Measurements from ENCODE around the gene SLCO3A1. TPM values are rescaled to one million over a fixed set of nuclear protein-coding genes. Genes with fewer than 3 reads are reported as not detected.

Gene SLCO3A1
- total RNA-seq, 1 experiment from 2014 or later, result 5.1 TPM

DNA sequence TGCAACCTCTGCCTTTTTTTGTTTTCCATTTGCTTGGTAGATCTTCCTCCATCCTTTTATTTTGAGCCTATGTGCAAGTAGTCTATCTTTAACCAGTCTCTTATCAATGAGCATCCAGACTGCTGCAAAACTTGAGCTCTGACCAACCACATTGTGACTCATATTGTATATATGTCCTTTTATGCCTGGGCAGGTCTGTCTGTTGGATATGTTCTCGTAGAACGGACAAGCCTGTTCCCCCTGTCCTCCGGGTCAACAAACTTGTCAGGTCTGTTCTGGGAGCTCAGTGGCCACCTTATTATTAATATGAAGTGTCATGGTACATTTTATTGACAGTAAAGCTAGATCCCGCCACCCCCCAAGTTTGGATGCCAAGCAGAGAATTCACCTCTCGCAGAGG is 287.3 kb downstream of the SLCO3A1 start:
- Histone ChIP-seq H3K36me3 (ENCODE audit: control insufficient read depth in 1 of 2, insufficient read depth in 2 of 2, low read length in 2 of 2) (no peaks in the 10 kb centered on the region), H3K4me2 (ENCODE audit: low read length) (no peak overlapping the region), H3K4me3 (replicated peaks in 1 of 2; ENCODE audit: low read depth in 1 of 2, low read length in 2 of 2) (no peak overlapping the region), H3K27me3 (ENCODE audit: insufficient read depth, low read length) (no peaks in the 10 kb centered on the region), H3K27ac (ENCODE audit: low read depth, low read length) (no peak overlapping the region), H3K79me2 (ENCODE audit: insufficient read depth, low read length) (no peaks in the 10 kb centered on the region), H3K9ac (ENCODE audit: low read length) (no peak overlapping the region), H3K9me2 (ENCODE audit: insufficient read depth) (no peaks in the 10 kb centered on the region), H2AFZ (ENCODE audit: low read depth, low read length, poor library complexity, severe bottlenecking) (no peak overlapping the region), H3K4me1 (ENCODE audit: control insufficient read depth in 1 of 2, insufficient read depth in 2 of 2, low read length in 2 of 2) (no peaks in the 10 kb centered on the region), H3K9me3 (ENCODE audit: control insufficient read depth in 1 of 2, insufficient read depth in 1 of 2, low read depth in 1 of 2, low read length in 2 of 2) (no peaks in the 10 kb centered on the region), H4K20me1 (ENCODE audit: insufficient read depth) (no peaks in the 10 kb centered on the region)
- DNase-seq (ENCODE audit: low read depth, low spot score) (no peak), ATAC-seq (no peak)
- ChIA-PET POLR2A (no interaction called here), RAD21 (ENCODE audit: low non-redundant PET in 1 of 2, low total read pairs in 2 of 2, uncharacterized antibody in 2 of 2, unreplicated experiment in 2 of 2) (no interaction called here), CTCF (no interaction called here)
- intact Hi-C loops (cut with micrococcal nuclease), result no loop called here
- TF ChIP-seq EZH2 (IDR thresholded peaks at IDR 0.05) (no peak), JUND (IDR thresholded peaks at IDR 0.05) (no peak), EZH2phosphoT487 (IDR thresholded peaks at IDR 0.05; ENCODE audit: borderline replicate concordance) (no peak)
- no TSS peak for BruUV-seq (replicated peaks)

DNA sequence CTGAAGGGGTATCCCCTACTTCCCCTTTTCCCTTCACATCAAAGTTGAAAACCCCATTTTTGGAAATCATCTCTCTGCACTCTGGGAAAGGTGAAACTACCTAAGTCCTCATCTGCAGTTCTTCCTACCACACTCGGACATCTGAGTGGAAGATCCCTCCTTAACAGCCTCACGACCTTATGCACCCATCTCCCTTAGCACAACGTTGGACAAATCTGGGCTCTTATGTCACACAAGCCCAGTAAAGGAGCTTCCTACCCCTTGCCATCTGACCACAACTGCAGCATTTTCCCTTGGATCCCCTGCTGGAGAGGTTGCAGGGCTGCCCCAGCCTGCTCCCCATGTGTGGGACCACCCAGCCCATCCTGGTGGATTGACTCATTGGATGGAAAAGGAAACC is 288.1 kb downstream of the SLCO3A1 start:
- H3K9me2 ChIP-seq (ENCODE audit: insufficient read depth), result no peaks in the 10 kb centered on the region
- intact Hi-C loops (cut with micrococcal nuclease), result no loop called here
- no TSS peak for BruUV-seq (replicated peaks)

More for the DNA sequence above, 288.1 kb downstream of the SLCO3A1 start:
- ChIA-PET CTCF (no interaction called here), RAD21 (ENCODE audit: low non-redundant PET in 1 of 2, low total read pairs in 2 of 2, uncharacterized antibody in 2 of 2, unreplicated experiment in 2 of 2) (no interaction called here), POLR2A (no interaction called here)
- Histone ChIP-seq H3K4me2 (ENCODE audit: low read length) (no peak overlapping the region), H3K27me3 (ENCODE audit: insufficient read depth, low read length) (no peaks in the 10 kb centered on the region), H4K20me1 (ENCODE audit: insufficient read depth) (no peaks in the 10 kb centered on the region), H2AFZ (ENCODE audit: low read depth, low read length, poor library complexity, severe bottlenecking) (no peak overlapping the region), H3K4me3 (replicated peaks in 1 of 2; ENCODE audit: low read depth in 1 of 2, low read length in 2 of 2) (no peak overlapping the region), H3K27ac (ENCODE audit: low read depth, low read length) (no peak overlapping the region), H3K4me1 (ENCODE audit: control insufficient read depth in 1 of 2, insufficient read depth in 2 of 2, low read length in 2 of 2) (no peaks in the 10 kb centered on the region), H3K79me2 (ENCODE audit: insufficient read depth, low read length) (no peaks in the 10 kb centered on the region), H3K36me3 (ENCODE audit: control insufficient read depth in 1 of 2, insufficient read depth in 2 of 2, low read length in 2 of 2) (no peaks in the 10 kb centered on the region), H3K9ac (ENCODE audit: low read length) (no peak overlapping the region), H3K9me3 (ENCODE audit: control insufficient read depth in 1 of 2, insufficient read depth in 1 of 2, low read depth in 1 of 2, low read length in 2 of 2) (no peaks in the 10 kb centered on the region)
- ATAC-seq (no peak), DNase-seq (ENCODE audit: low read depth, low spot score) (no peak)
- TF ChIP-seq, protein P1, sequence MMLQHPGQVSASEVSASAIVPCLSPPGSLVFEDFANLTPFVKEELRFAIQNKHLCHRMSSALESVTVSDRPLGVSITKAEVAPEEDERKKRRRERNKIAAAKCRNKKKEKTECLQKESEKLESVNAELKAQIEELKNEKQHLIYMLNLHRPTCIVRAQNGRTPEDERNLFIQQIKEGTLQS (IDR thresholded peaks at IDR 0.05), result no peak
- no peak for TF ChIP-seq EZH2phosphoT487 (IDR thresholded peaks at IDR 0.05; ENCODE audit: borderline replicate concordance)
- no peak for TF ChIP-seq ZFX (IDR thresholded peaks at IDR 0.05)
- no peak for TF ChIP-seq EGR1 (IDR thresholded peaks at IDR 0.05; ENCODE audit: low read depth)
- no peak for TF ChIP-seq ELF1 (IDR thresholded peaks at IDR 0.05; ENCODE audit: borderline replicate concordance, low read depth)
- no peak for TF ChIP-seq SRF (IDR thresholded peaks at IDR 0.05; ENCODE audit: low read depth)
- TF ChIP-seq SP1 (IDR thresholded peaks at IDR 0.05; ENCODE audit: low read depth), result no peak
- TF ChIP-seq SIN3A (IDR thresholded peaks at IDR 0.05; ENCODE audit: low read depth), result no peak
- TF ChIP-seq TCF7L2 (IDR thresholded peaks at IDR 0.05; ENCODE audit: borderline replicate concordance, extremely low read depth, insufficient read depth, insufficient read length), result no peak
- no peak for TF ChIP-seq EZH2 (IDR thresholded peaks at IDR 0.05)
- no peak for TF ChIP-seq CBX3 (IDR thresholded peaks at IDR 0.05; ENCODE audit: low read depth)
- TF ChIP-seq, protein P2, sequence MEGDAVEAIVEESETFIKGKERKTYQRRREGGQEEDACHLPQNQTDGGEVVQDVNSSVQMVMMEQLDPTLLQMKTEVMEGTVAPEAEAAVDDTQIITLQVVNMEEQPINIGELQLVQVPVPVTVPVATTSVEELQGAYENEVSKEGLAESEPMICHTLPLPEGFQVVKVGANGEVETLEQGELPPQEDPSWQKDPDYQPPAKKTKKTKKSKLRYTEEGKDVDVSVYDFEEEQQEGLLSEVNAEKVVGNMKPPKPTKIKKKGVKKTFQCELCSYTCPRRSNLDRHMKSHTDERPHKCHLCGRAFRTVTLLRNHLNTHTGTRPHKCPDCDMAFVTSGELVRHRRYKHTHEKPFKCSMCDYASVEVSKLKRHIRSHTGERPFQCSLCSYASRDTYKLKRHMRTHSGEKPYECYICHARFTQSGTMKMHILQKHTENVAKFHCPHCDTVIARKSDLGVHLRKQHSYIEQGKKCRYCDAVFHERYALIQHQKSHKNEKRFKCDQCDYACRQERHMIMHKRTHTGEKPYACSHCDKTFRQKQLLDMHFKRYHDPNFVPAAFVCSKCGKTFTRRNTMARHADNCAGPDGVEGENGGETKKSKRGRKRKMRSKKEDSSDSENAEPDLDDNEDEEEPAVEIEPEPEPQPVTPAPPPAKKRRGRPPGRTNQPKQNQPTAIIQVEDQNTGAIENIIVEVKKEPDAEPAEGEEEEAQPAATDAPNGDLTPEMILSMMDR (IDR thresholded peaks at IDR 0.05 in 2 of 3, conservative IDR thresholded peaks at IDR 0.05 in 1 of 3; ENCODE audit: borderline replicate concordance in 1 of 3, insufficient read depth in 1 of 3, low read depth in 2 of 3, low read length in 2 of 3), result no peak
- TF ChIP-seq, protein P3, sequence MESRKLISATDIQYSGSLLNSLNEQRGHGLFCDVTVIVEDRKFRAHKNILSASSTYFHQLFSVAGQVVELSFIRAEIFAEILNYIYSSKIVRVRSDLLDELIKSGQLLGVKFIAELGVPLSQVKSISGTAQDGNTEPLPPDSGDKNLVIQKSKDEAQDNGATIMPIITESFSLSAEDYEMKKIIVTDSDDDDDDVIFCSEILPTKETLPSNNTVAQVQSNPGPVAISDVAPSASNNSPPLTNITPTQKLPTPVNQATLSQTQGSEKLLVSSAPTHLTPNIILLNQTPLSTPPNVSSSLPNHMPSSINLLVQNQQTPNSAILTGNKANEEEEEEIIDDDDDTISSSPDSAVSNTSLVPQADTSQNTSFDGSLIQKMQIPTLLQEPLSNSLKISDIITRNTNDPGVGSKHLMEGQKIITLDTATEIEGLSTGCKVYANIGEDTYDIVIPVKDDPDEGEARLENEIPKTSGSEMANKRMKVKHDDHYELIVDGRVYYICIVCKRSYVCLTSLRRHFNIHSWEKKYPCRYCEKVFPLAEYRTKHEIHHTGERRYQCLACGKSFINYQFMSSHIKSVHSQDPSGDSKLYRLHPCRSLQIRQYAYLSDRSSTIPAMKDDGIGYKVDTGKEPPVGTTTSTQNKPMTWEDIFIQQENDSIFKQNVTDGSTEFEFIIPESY (IDR thresholded peaks at IDR 0.05; ENCODE audit: extremely low read depth, insufficient replicate concordance, low read length), result no peak

All from HCT116 (cell line).